Measurements from ENCODE around the gene RHOC. TPM values are rescaled to one million over a fixed set of nuclear protein-coding genes. Genes with fewer than 3 reads are reported as not detected.
A peak's percentile ranks its signal among the peaks of the same experiment; 100 is the strongest.

Gene RHOC
- total and polyA plus RNA-seq, 2 experiments from 2014 or later: 65.4 to 76.7 TPM

DNA sequence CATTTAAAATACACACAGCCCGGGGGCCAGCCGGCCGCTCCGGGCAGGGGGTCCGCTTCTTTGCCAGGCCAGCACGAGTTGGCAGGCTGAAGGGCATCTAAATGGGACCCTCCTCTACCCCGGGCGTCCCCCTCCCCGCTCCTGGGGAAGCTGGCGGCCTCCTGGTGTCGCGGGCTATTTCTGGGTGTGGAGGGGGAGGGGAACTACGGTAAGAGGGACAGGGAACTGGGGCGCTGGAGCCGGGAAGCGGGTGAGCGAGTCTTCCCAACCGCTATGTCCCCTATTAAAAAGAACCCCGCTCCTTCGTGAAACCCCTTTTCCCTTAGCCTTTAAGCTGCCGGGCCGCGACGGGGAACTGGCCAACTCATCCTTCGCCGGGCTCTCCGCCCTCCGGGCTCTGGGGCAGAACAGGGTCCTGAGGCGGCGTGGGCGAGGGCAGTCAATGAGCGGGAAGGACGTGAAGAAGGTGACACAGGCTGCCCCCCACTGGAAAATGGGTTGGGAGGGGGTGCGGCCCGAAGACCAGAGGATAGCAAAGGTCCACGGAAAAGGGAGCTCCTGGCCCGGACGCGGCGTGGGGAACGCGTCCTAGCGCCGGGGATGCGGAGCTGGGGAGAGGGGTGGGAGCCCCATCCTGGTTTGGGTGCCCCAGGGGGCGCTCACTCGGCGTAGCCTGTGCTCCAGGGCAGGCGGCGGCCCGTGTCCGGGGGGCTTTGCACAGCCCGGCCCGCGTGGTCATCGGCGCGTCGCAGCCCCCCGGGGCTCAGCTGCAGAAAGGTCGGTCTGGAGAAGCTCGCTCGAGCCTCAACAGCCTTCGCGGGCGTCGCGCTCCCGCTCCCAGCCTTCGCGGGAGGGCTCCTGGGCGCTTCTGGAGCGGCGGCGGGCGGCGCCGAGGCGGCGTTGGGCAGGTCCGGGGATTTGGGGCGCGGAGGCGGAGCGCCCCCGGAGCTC, 7.7 kb upstream of the RHOC start:
- H3K4me3 Mint-ChIP-seq: peak overlapping the region; percentile 87
- H3K27ac Mint-ChIP-seq: no peak overlapping the region
- TF ChIP-seq NANOG (IDR thresholded peaks at IDR 0.05; ENCODE audit: borderline replicate concordance): no peak
- no peak for TF ChIP-seq ZNF114 (CRISPR knock-in tag; IDR thresholded peaks at IDR 0.05)
- TF ChIP-seq CREB1 (CRISPR knock-in tag; IDR thresholded peaks at IDR 0.05; ENCODE audit: low read depth): 0 out of 2 replicates have a peak, but pooled peaks have one; percentile 7
- TF ChIP-seq JUNB (IDR thresholded peaks at IDR 0.05; ENCODE audit: unreplicated experiment): no peak
- Histone ChIP-seq H3K27me3 (ENCODE audit: insufficient read depth) (peaks cover 39% of the 10 kb centered on the region), H3K4me2 (peak overlapping the region; percentile 99), H3K4me3 (peak overlapping the region; percentile 95), H3K27ac (ENCODE audit: low read depth) (no peak overlapping the region), H3K36me3 (ENCODE audit: insufficient read depth) (no peaks in the 10 kb centered on the region; the same call in 1 of the 2 replicates), H2AFZ (peak overlapping the region; percentile 96), H3K4me1 (ENCODE audit: insufficient read depth) (peaks cover 27% of the 10 kb centered on the region), H3K79me2 (replicated peaks; ENCODE audit: insufficient read depth) (no peaks in the 10 kb centered on the region), H3K9me2 (ENCODE audit: insufficient read depth) (no peaks in the 10 kb centered on the region), H3F3A (replicated peaks; ENCODE audit: low read depth) (peaks cover 7% of the 10 kb centered on the region), H4K20me1 (replicated peaks; ENCODE audit: insufficient read depth) (no peaks in the 10 kb centered on the region; the same call in 1 of the 2 replicates)
- H3K36me3 Mint-ChIP-seq (ENCODE audit: low read depth): peaks cover 8% of the 10 kb centered on the region; the same call in 2 of the 3 replicates
- peaks cover 47% of the 10 kb centered on the region for H3K27me3 Mint-ChIP-seq (ENCODE audit: insufficient read depth, low read depth, poor library complexity)
- DNase-seq (ENCODE audit: low spot score) (peak; percentile 74), ATAC-seq (peak; percentile 1)
- no peaks in the 10 kb centered on the region for H3K9me3 Mint-ChIP-seq
- H3K4me1 Mint-ChIP-seq: peaks cover 48% of the 10 kb centered on the region

DNA sequence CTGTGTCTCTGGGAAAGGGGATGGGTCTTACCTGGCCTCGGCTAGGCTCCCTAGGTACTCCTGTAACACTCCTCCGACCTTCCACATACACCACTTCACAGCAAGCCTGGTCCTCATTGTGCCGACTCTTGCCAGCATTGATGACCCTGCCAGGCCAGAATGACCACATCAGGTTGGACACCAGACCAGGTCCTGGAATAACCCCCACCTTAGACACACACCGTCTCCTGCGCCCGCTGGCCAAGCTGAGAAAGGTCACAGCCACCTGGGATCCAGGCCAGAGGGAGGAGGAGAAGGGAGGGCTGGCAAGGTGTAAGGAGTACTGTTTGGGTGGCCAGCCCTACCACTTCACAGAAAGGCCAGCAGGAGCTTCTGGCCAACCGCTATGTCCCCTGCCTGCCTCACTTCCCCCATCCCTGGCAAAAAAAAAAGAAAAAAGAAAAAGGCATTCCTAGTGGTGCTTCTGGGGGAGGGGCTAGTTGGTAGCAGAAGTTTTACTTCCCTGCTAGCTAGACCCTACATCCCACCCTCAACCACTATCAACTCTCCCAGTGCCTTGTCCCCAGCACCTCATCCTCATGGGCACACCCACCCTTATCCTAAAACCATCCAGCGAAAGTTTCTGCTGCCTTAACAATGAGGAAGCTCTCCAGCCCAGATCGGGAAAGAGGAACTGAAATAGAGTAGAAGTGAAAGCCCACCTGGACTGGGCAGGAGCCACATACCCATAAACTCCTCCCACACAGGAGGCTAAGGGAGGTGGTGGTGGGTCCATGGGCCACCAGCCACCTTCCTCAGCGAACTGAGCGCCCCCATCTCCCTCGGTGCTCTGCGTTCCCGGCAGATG, 6.8 kb upstream of the RHOC start:
- Mint-ChIP-seq H3K27ac (no peak overlapping the region), H3K9me3 (no peaks in the 10 kb centered on the region), H3K4me3 (peak overlapping the region; percentile 87), H3K36me3 (ENCODE audit: low read depth) (peaks cover 12% of the 10 kb centered on the region; the same call in 2 of the 3 replicates), H3K4me1 (peaks cover 48% of the 10 kb centered on the region), H3K27me3 (ENCODE audit: insufficient read depth, low read depth, poor library complexity) (peaks cover 44% of the 10 kb centered on the region)
- peak overlapping the region; percentile 96; the same call in 1 of the 2 replicates for H2AFZ ChIP-seq
- ATAC-seq (peak; percentile 0; the same call in 2 of the 3 replicates), DNase-seq (ENCODE audit: low spot score) (peak; percentile 58)
- H3K36me3 ChIP-seq (ENCODE audit: insufficient read depth): no peaks in the 10 kb centered on the region; the same call in 1 of the 2 replicates
- H4K20me1 ChIP-seq (replicated peaks; ENCODE audit: insufficient read depth): no peaks in the 10 kb centered on the region; the same call in 1 of the 2 replicates
- peaks cover 7% of the 10 kb centered on the region for H3F3A ChIP-seq (replicated peaks; ENCODE audit: low read depth)
- H3K4me1 ChIP-seq (ENCODE audit: insufficient read depth): peaks cover 27% of the 10 kb centered on the region
- no peak overlapping the region for H3K27ac ChIP-seq (ENCODE audit: low read depth)
- no peaks in the 10 kb centered on the region for H3K9me2 ChIP-seq (ENCODE audit: insufficient read depth)
- peaks cover 31% of the 10 kb centered on the region for H3K27me3 ChIP-seq (ENCODE audit: insufficient read depth)
- peak overlapping the region; percentile 95 for H3K4me3 ChIP-seq
- H3K79me2 ChIP-seq (replicated peaks; ENCODE audit: insufficient read depth): no peaks in the 10 kb centered on the region
- H3K4me2 ChIP-seq: peak overlapping the region; percentile 99
- TF ChIP-seq CTCF (conservative IDR thresholded peaks at IDR 0.05; ENCODE audit: low read depth in 2 of 2) (no peak), REST (IDR thresholded peaks at IDR 0.05; ENCODE audit: unreplicated experiment) (no peak), NANOG (IDR thresholded peaks at IDR 0.05; ENCODE audit: borderline replicate concordance) (no peak), ZNF114 (CRISPR knock-in tag; IDR thresholded peaks at IDR 0.05) (no peak), CREB1 (CRISPR knock-in tag; IDR thresholded peaks at IDR 0.05; ENCODE audit: low read depth) (no peak), JUNB (IDR thresholded peaks at IDR 0.05; ENCODE audit: unreplicated experiment) (no peak)
- TF ChIP-seq, protein P1, sequence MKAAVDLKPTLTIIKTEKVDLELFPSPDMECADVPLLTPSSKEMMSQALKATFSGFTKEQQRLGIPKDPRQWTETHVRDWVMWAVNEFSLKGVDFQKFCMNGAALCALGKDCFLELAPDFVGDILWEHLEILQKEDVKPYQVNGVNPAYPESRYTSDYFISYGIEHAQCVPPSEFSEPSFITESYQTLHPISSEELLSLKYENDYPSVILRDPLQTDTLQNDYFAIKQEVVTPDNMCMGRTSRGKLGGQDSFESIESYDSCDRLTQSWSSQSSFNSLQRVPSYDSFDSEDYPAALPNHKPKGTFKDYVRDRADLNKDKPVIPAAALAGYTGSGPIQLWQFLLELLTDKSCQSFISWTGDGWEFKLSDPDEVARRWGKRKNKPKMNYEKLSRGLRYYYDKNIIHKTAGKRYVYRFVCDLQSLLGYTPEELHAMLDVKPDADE (IDR thresholded peaks at IDR 0.05): no peak

Measured in GM23338 (cell line).